Keratinocyte (primary cell): Measurements from ENCODE around the gene RELT.

Source experiments
- CTCF ChIP-seq, 3 experiments: IDR thresholded peaks in 1 of 3; conservative IDR thresholded peaks in 1 of 3; optimal IDR thresholded peaks in 1 of 3; 2 replicates in 2 of 3; 3 replicates in 1 of 3; pipeline versions ENCODE3 to v1.5.1; 2011; ENCODE audit warnings: low read length in 3 of 3, mild to moderate bottlenecking in 3 of 3, moderate library complexity in 2 of 3, control low read depth in 1 of 3, inconsistent platforms in 1 of 3; ENCODE audit not compliant: insufficient read depth in 2 of 3; ENCODE audit errors: extremely low read depth in 1 of 3
- EZH2 ChIP-seq: IDR thresholded peaks from one replicate; pipeline ENCODE4 v1.6.1; 2012; ENCODE audit warnings: inconsistent platforms, mild to moderate bottlenecking, low read length, moderate library complexity

GRCh38 chr11:73409431-73409830, 33.2 kb downstream of the RELT start:
- TF ChIP-seq CTCF (optimal IDR thresholded peaks at IDR 0.05 in 1 of 3, IDR thresholded peaks at IDR 0.05 in 1 of 3, conservative IDR thresholded peaks at IDR 0.05 in 1 of 3; ENCODE audit: extremely low read depth in 1 of 3, insufficient read depth in 2 of 3, low read length in 3 of 3) (no peak), EZH2 (no peak)
